K562 (cell line): ENCODE data around the gene PPIL6. TPM values are rescaled to one million over a fixed set of nuclear protein-coding genes. Genes with fewer than 3 reads are reported as not detected.

Experiments
- CBX8 ChIP-seq: fragments of 200-600 bp; sonication (generic); IDR thresholded peaks from 2 replicates; pipeline ENCODE4 v1.6.1; 2012; ENCODE audit warnings: borderline replicate concordance, mixed run types, low read depth, mild to moderate bottlenecking, moderate library complexity, mixed read lengths, low read length, control low read depth, inconsistent platforms; ENCODE audit not compliant: poor library complexity, severe bottlenecking; ENCODE audit errors: extremely low read depth
- PTBP1 ChIP-seq: fragments of 200-400 bp; formaldehyde crosslinking; IDR thresholded peaks from 2 replicates; pipeline ENCODE4 v1.6.1; 2017; ENCODE audit warnings: low read depth, low read length
- RFX5 ChIP-seq: IDR thresholded peaks from 2 replicates; pipeline ENCODE4 v1.6.1; 2011; ENCODE audit warnings: low read depth, mild to moderate bottlenecking, improper control_type of control experiment, low read length
- SIX5 ChIP-seq, 2 experiments: IDR thresholded peaks; 2 replicates each; pipeline ENCODE4 v1.6.1; 2011; ENCODE audit warnings: low read length in 2 of 2, borderline replicate concordance in 1 of 2, low read depth in 1 of 2, mild to moderate bottlenecking in 1 of 2, moderate library complexity in 1 of 2; ENCODE audit not compliant: insufficient read depth in 1 of 2
- STAG1 ChIP-seq: sonication (generic); formaldehyde crosslinking; IDR thresholded peaks from 2 replicates; pipeline ENCODE4 v1.5.0; 2020; ENCODE audit warnings: missing genetic modification reagents, borderline replicate concordance
- ZNF263 ChIP-seq: sonication (generic); formaldehyde crosslinking; IDR thresholded peaks from 2 replicates; pipeline ENCODE4 v1.8.0; 2022; ENCODE audit warnings: mild to moderate bottlenecking, missing genetic modification reagents, borderline replicate concordance
- polyA plus RNA-seq, 8 experiments: library from polyadenylated mRNA; depleted of rRNA in 4 of 8; stranded (reverse) in 5 of 8; unstranded in 3 of 8; fragments of >200 nt; fragmentation: Nextera tagmentation in 2 of 8; fragmentation: Illumina TruSeq in 1 of 8; extraction: Ambion mirVana in 2 of 8; extraction: Trizol in 1 of 8; gene quantifications; 2 replicates each; pipeline versions ENCODE4 v1.2.1 to v1.2.3, GENCODE V29; 2011 to 2014; ENCODE audit warnings: inconsistent platforms in 1 of 8, missing spikeins in 1 of 8
- total RNA-seq, 7 experiments: library from RNA; depleted of rRNA in 6 of 7; stranded (reverse); fragments of >200 nt in 6 of 7; fragmentation: Illumina TruSeq in 2 of 7; extraction: Trizol in 2 of 7; gene quantifications; 2 replicates each; pipeline versions ENCODE4 v1.2.1 to v1.2.3, GENCODE V29; 2011 to 2021; ENCODE audit warnings: low replicate concordance in 1 of 7
- TF ChIP-seq, protein P1 (sequence below): fragments of 250-450 bp; sonication (Bioruptor Pico); IDR thresholded peaks from 2 replicates; pipeline ENCODE4 v1.9.0; 2021; ENCODE audit warnings: mild to moderate bottlenecking
- TF ChIP-seq, protein P2 (sequence below), 2 experiments: fragments of 450-650 bp; formaldehyde crosslinking in 1 of 2; IDR thresholded peaks; 2 replicates each; pipeline versions ENCODE4 v1.4.0 to v1.6.1; 2014 to 2020; ENCODE audit warnings: mild to moderate bottlenecking in 2 of 2, borderline replicate concordance in 1 of 2, low read depth in 1 of 2

PPIL6 gene
- total and polyA plus RNA-seq, 9 of the 15 experiments (the other 6 are each of a cell fraction or from before 2014, with no cell fraction given) = 0.03 to 0.98 (median 0.41) TPM; not detected in 1

DNA sequence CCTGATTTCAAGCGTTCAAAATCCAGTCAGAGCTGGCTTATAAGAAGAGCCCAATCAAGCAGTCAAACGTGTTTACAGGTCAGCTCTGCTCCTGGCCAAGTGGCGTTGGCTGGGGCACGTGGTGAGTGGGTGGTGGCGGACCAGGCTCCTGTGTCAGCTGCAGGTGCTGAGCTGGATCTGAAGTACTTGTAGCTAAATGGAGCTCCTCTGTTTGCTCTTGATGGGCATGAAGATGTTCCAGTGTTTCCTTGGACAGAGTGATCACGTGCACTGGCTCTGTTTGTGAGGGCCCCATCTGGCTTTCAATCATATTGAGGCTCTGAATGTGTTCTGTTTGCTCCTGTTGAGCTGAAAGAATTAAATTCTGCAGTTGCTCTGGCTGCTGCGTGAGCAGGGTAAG lies 25.3 kb upstream of the PPIL6 start (continued):
- TF ChIP-seq SIX5 (IDR thresholded peaks at IDR 0.05; ENCODE audit: borderline replicate concordance in 1 of 2, insufficient read depth in 1 of 2, low read depth in 1 of 2, low read length in 2 of 2) (no peak), ZNF263 (CRISPR knock-in tag) (no peak), CBX8 (no peak), PTBP1 (no peak), RFX5 (no peak), STAG1 (CRISPR knock-in tag) (no peak)
- TF ChIP-seq, protein P1, sequence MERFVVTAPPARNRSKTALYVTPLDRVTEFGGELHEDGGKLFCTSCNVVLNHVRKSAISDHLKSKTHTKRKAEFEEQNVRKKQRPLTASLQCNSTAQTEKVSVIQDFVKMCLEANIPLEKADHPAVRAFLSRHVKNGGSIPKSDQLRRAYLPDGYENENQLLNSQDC (CRISPR knock-in tag) = no peak
- TF ChIP-seq, protein P2, sequence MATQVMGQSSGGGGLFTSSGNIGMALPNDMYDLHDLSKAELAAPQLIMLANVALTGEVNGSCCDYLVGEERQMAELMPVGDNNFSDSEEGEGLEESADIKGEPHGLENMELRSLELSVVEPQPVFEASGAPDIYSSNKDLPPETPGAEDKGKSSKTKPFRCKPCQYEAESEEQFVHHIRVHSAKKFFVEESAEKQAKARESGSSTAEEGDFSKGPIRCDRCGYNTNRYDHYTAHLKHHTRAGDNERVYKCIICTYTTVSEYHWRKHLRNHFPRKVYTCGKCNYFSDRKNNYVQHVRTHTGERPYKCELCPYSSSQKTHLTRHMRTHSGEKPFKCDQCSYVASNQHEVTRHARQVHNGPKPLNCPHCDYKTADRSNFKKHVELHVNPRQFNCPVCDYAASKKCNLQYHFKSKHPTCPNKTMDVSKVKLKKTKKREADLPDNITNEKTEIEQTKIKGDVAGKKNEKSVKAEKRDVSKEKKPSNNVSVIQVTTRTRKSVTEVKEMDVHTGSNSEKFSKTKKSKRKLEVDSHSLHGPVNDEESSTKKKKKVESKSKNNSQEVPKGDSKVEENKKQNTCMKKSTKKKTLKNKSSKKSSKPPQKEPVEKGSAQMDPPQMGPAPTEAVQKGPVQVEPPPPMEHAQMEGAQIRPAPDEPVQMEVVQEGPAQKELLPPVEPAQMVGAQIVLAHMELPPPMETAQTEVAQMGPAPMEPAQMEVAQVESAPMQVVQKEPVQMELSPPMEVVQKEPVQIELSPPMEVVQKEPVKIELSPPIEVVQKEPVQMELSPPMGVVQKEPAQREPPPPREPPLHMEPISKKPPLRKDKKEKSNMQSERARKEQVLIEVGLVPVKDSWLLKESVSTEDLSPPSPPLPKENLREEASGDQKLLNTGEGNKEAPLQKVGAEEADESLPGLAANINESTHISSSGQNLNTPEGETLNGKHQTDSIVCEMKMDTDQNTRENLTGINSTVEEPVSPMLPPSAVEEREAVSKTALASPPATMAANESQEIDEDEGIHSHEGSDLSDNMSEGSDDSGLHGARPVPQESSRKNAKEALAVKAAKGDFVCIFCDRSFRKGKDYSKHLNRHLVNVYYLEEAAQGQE (IDR thresholded peaks at IDR 0.05; ENCODE audit: borderline replicate concordance) = no peak
- TF ChIP-seq, protein P2 (CRISPR knock-in tag; IDR thresholded peaks at IDR 0.05; ENCODE audit: low read depth) = no peak
